ENCODE data around the gene PCDHB8.
A peak's percentile ranks its signal among the peaks of the same experiment; 100 is the strongest.
"Not testable (repeated sequence)": the region's sequence is repeated elsewhere in the genome, so short reads cannot be mapped to it uniquely, and the experiment has no call there.

PCDHB8 gene

DNA sequence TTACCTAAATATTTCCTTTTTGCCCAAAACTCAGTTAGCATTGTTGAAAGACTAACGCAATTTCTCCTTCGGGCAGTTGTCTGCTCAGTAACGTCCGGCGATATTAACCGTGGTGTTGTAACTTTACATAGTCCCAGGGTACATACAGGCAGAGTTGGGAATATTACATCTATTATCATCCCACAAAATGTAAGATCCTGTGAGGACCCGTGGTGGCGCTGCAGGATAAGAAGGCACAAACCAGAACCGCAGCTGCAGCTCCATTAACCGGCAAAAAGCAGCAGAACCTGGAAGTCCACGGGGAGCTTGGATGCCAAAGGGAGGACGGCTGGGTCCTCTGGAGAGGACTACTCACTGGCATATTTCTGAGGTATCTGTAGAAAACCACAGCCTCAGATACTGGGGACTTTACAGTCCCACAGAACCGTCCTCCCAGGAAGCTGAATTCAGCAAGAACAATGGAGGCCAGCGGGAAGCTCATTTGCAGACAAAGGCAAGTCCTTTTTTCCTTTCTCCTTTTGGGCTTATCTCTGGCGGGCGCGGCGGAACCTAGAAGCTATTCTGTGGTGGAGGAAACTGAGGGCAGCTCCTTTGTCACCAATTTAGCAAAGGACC is at the start of gene PCDHB8:
PCDHB8 (plus strand) TSS at position 214 of the 615 bp plus-strand sequence; CDS start at position 459, 245 bp downstream.
- peak; percentile 38 for DNase-seq

DNA sequence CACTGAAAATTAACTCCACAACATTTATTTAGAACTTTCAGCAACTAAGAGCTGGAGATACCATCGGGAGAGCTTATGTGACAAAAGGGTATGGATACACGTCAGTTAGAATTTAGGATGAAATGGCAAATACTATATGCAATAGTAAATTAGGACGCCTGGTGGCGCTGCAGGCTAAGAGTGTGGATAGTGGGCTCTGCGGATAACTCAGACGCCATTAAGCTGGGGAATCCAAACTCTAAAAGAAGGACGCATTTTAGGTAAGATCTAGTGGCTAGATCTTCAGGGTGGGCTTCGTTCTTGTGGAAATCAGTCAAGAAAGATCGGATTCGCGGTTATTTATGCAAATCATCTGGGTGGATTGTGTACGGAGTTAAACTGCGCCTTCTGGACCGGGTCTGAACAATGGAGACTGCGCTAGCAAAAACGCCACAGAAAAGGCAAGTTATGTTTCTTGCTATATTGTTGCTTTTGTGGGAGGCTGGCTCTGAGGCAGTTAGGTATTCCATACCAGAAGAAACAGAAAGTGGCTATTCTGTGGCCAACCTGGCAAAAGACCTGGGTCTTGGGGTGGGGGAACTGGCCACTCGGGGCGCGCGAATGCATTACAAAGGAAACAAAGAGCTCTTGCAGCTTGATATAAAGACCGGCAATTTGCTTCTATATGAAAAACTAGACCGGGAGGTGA is 42.4 kb upstream of the PCDHB8 start, which contains the start of gene PCDHB5:
PCDHB5 (plus strand) TSS at position 177 of the 688 bp plus-strand sequence; CDS start at position 406, 229 bp downstream.
- peak; percentile 60 for DNase-seq

DNA sequence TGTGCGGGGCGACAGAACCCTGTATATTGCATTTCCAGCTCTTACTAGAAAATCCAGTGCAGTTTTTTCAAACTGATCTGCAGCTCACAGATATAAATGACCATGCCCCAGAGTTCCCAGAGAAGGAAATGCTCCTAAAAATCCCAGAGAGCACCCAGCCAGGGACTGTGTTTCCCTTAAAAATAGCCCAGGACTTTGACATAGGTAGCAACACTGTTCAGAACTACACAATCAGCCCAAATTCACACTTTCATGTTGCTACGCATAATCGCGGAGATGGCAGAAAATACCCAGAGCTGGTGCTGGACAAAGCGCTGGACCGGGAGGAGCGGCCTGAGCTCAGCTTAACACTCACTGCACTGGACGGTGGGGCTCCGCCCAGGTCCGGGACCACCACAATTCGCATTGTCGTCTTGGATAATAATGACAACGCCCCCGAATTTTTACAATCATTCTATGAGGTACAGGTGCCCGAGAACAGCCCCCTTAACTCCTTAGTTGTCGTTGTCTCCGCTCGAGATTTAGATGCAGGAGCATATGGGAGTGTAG is 41.8 kb upstream of the PCDHB8 start:
- DNase-seq, result no peak

DNA sequence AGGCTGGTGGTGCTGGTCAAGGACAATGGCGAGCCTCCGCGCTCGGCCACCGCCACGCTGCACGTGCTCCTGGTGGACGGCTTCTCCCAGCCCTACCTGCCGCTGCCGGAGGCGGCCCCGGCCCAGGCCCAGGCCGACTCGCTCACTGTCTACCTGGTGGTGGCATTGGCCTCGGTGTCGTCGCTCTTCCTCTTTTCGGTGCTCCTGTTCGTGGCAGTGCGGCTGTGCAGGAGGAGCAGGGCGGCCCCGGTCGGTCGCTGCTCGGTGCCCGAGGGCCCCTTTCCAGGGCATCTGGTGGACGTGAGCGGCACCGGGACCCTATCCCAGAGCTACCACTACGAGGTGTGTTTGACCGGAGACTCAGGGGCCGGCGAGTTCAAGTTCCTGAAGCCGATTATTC is 40.2 kb upstream of the PCDHB8 start:
- DNase-seq, result not testable (repeated sequence)

DNA sequence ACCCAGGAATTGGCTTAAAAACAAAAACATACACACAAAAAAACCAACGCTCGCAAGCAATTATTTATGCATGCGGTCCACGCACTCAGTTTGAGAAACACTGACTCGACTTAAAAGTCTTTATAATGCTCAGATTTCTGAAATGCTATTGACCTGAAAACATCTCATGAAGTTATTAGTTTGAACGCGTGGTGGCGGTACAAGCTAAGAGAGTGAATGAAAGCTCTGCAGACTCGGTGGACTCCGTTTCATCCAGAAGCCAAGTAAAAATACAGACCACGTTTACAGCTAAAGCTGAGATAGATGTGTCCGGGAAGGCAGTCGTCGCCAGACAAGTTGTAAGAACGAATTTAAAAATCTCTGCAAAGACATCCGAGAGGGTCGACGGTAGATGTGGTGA is 27.8 kb upstream of the PCDHB8 start, which contains the start of gene PCDHB6:
PCDHB6 (plus strand) TSS at position 246 of the 400 bp plus-strand sequence. CDS start 201 bp downstream, outside the sequence.
- DNase-seq, result peak; percentile 19

- DNase-seq, result no peak
Observed at GRCh38 chr5:141150224-141150992, 27.2 kb upstream of the PCDHB8 start.

DNA sequence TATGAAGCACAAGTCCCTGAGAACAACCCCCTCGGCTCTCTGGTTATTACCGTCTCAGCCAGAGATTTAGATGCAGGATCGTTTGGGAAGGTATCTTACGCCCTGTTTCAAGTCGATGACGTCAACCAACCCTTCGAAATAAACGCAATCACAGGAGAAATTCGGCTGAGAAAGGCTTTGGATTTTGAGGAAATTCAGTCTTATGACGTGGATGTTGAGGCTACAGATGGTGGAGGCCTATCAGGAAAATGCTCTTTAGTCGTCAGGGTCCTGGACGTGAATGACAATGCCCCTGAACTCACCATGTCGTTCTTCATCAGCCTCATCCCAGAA is 26.6 kb upstream of the PCDHB8 start:
- no peak for DNase-seq

DNA sequence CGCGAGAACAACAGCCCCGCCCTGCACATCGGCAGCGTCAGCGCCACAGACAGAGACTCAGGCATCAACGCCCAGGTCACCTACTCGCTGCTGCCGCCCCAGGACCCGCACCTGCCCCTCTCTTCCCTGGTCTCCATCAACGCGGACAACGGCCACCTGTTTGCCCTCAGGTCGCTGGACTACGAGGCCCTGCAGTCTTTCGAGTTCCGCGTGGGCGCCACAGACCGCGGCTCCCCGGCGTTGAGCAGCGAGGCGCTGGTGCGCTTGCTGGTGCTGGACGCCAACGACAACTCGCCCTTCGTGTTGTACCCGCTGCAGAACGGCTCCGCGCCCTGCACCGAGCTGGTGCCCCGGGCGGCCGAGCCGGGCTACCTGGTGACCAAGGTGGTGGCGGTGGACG is 26.0 kb upstream of the PCDHB8 start:
- not testable (repeated sequence) for DNase-seq

DNA sequence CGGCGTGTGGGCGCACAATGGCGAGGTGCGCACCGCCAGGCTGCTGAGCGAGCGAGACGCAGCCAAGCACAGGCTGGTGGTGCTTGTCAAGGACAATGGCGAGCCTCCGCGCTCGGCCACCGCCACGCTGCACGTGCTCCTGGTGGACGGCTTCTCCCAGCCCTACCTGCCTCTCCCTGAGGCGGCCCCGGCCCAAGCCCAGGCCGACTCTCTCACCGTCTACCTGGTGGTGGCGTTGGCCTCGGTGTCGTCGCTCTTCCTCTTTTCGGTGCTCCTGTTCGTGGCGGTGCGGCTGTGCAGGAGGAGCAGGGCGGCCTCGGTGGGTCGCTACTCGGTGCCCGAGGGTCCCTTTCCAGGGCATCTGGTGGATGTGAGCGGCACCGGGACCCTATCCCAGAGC is 25.5 kb upstream of the PCDHB8 start:
- not testable (repeated sequence) for DNase-seq

- DNase-seq, result peak; percentile 3
Observed at GRCh38 chr5:141155540-141156374, 21.8 kb upstream of the PCDHB8 start.

DNA sequence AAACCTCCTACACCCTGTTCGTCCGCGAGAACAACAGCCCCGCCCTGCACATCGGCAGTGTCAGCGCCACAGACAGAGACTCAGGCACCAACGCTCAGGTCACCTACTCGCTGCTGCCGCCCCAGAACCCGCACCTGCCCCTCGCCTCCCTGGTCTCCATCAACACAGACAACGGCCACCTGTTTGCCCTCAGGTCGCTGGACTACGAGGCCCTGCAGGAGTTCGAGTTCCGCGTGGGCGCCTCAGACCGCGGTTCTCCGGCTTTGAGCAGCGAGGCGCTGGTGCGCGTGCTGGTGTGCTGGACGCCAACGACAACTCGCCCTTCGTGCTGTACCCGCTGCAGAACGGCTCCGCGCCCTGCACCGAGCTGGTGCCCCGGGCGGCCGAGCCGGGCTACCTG is 20.2 kb upstream of the PCDHB8 start:
- DNase-seq, result not testable (repeated sequence)

- DNase-seq, result not testable (repeated sequence)
Observed at GRCh38 chr5:141157901-141158300, 19.7 kb upstream of the PCDHB8 start.

DNA sequence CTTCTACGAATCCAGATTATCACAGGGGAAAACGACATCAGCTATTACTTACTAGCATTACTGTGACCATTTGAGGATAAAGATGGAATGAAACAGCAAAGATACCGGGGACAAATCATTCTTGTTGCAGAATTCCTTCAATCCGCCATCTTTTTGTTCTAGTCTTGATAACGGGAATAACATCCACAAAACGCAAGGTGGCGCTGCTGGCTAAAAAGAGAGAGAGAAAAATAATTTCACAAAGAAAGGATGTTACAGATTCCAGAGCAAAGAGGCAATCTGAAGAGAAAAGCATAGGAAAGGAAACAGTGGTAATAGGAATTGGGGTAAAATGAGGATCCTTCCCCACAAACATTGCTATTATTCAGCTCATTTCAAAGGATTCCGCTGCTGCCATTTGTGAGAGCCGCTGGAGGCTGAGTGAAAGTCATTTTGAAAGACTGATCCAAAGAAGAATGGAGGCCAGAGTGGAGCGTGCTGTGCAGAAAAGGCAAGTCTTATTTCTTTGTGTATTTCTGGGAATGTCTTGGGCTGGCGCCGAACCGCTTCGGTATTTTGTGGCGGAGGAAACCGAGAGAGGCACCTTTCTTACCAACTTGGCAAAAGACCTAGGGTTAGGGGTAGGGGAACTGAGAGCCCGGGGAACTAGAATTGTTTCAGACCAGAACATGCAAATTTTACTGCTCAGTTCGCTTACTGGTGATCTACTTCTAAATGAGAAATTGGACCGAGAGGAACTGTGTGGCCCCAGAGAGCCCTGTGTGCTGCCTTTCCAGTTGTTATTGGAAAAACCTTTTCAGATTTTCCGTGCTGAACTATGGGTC is 5.0 kb upstream of the PCDHB8 start, which contains the start of gene PCDHB7:
PCDHB7 (plus strand) TSS at position 264 of the 824 bp plus-strand sequence; CDS start at position 456, 192 bp downstream.
- DNase-seq, result peak; percentile 36

DNA sequence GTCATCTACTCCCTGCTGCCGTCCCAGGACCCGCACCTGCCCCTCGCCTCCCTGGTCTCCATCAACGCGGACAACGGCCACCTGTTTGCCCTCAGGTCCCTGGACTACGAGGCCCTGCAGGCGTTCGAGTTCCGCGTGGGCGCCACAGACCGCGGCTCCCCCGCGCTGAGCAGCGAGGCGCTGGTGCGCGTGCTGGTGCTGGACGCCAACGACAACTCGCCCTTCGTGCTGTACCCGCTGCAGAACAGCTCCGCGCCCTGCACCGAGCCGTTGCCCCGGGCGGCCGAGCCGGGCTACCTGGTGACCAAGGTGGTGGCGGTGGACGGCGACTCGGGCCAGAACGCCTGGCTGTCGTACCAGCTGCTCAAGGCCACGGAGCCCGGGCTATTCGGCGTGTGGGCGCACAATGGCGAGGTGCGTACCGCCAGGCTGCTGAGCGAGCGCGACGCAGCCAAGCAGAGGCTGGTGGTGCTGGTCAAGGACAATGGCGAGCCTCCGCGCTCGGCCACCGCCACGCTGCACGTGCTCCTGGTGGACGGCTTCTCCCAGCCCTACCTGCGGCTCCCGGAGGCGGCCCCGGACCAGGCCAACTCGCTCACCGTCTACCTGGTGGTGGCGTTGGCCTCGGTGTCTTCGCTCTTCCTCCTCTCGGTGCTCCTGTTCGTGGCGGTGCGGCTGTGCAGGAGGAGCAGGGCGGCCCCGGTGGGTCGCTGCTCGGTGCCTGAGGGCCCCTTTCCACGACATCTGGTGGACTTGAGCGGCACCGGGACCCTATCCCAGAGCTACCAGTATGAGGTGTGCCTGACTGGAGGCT is 3.1 kb upstream of the PCDHB8 start:
- not testable (repeated sequence) for DNase-seq

DNA sequence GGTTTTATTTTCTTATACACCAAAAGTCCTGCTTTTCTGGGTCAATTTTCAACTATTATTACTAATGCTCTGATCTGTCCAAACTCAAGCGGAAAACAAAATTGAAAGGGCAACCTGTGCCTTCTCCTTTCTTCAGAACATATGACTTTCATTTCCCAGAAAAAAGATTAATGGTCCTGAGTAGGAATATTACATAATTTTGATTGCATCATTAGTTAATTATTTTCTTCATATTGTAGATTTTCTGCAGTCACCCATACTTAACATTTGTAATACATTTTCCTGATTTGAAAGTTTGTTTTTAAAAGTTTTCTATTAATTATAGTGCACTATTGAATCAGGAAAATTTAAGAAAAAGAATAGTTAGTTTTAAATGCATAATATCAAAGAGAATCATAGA is 1.7 kb upstream of the PCDHB8 start:
- no peak for DNase-seq

GRCh38 chr5:141179371-141179770 is 1.8 kb downstream of the PCDHB8 start:
- DNase-seq, result not testable (repeated sequence)

- DNase-seq, result not testable (repeated sequence)
Observed at GRCh38 chr5:141179876-141180275, 2.3 kb downstream of the PCDHB8 start.

DNA sequence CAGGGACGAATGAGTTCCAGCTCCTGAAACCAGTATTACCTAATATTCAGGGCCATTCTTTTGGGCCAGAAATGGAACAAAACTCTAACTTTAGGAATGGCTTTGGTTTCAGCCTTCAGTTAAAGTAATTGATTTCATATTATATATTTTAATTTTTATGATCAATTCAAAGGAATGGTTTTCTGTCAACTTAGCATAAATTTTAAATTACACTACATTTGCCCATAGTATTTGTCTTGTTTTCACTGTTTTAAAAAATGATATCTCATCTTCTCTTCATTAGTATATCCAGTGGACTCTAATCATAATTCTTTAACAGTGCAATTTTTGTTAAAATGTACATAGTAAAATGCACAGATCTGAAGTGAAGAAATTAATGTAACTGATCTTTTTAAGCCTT is 2.7 kb downstream of the PCDHB8 start:
- no peak for DNase-seq

- peak; percentile 38 for DNase-seq
Observed at GRCh38 chr5:141182248-141182647, 4.7 kb downstream of the PCDHB8 start, which contains the start of gene PCDHB16. Gene PCDHB16 (plus strand): TSS chr5:141182387. CDS start chr5:141182560, 173 bp downstream.

All from NCI-H82 (cell line).